Mucosa of stomach (tissue), 1 donor: ENCODE measurements around the gene DMTF1.
"Not testable (repeated sequence)": the region's sequence is repeated elsewhere in the genome, so short reads cannot be mapped to it uniquely, and the experiment has no call there.

Experiments used
- H3K27me3 ChIP-seq: one replicate; pipeline ENCODE4 v1.7.0; 2013; ENCODE audit warnings: mild to moderate bottlenecking, low read length; ENCODE audit not compliant: control insufficient read depth, insufficient read depth
- H3K36me3 ChIP-seq: one replicate; pipeline ENCODE4 v1.7.0; 2013; ENCODE audit warnings: low read length; ENCODE audit not compliant: control insufficient read depth, insufficient read depth
- H3K4me1 ChIP-seq: one replicate; pipeline ENCODE4 v1.7.0; 2013; ENCODE audit warnings: mild to moderate bottlenecking, low read length; ENCODE audit not compliant: control insufficient read depth, insufficient read depth
- H3K4me3 ChIP-seq: one replicate; pipeline ENCODE4 v1.7.0; 2013; ENCODE audit warnings: low read length
- H3K9ac ChIP-seq: one replicate; pipeline ENCODE4 v1.7.0; 2013; ENCODE audit warnings: mild to moderate bottlenecking, low read length, moderate library complexity
- H3K9me3 ChIP-seq: one replicate; pipeline ENCODE4 v1.7.0; 2013; ENCODE audit warnings: mild to moderate bottlenecking, low read length, moderate library complexity; ENCODE audit not compliant: control insufficient read depth
- donor health status: Pancreatic carcinoma.

Gene DMTF1

GRCh38 chr7:87202705-87203104 is 50.5 kb downstream of the DMTF1 start:
- H3K4me3 ChIP-seq, result no peak overlapping the region
- H3K9ac ChIP-seq, result no peak overlapping the region
- no peaks in the 10 kb centered on the region for H3K36me3 ChIP-seq
- no peaks in the 10 kb centered on the region for H3K27me3 ChIP-seq
- H3K9me3 ChIP-seq, result peaks cover 5% of the 10 kb centered on the region
- H3K4me1 ChIP-seq, result no peaks in the 10 kb centered on the region

- H3K4me1 ChIP-seq, result not testable (repeated sequence)
These were observed 51.7 kb downstream of the DMTF1 start for GRCh38 chr7:87203929-87204328.

DNA sequence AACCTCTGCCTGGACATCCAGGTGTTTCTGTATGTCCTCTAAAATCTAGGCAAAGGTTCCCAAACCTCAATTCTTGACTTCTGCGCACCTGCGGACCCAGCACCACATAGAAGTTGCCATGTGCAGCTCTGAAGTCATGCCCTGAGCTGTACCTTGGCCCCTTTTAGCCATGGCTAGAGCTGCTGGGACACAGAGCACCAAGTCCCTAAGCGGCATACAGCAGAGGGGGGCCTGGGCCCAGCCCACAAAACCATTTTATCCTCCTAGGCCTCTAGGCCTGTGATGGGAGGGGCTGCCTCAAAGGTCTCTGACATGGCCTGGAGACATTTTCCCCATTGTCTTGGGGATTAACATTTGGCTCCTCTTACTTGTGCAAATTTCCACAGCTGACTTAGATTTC is 52.7 kb downstream of the DMTF1 start:
- no peak overlapping the region for H3K9ac ChIP-seq
- no peak overlapping the region for H3K4me3 ChIP-seq
- no peaks in the 10 kb centered on the region for H3K4me1 ChIP-seq
- peaks cover 5% of the 10 kb centered on the region for H3K9me3 ChIP-seq
- H3K36me3 ChIP-seq, result no peaks in the 10 kb centered on the region
- H3K27me3 ChIP-seq, result no peaks in the 10 kb centered on the region

More at GRCh38 chr7:87203929-87204328, 51.7 kb downstream of the DMTF1 start:
- H3K9me3 ChIP-seq, H3K4me3 ChIP-seq, H3K9ac ChIP-seq, H3K36me3 ChIP-seq, H3K27me3 ChIP-seq: not testable (repeated sequence)

- not testable (repeated sequence) for H3K36me3 ChIP-seq, H3K9ac ChIP-seq, H3K4me1 ChIP-seq, H3K27me3 ChIP-seq, H3K9me3 ChIP-seq, H3K4me3 ChIP-seq
These were observed 53.4 kb downstream of the DMTF1 start for GRCh38 chr7:87205701-87206100.

- H3K9ac ChIP-seq, result no peak overlapping the region
- H3K4me1 ChIP-seq, result no peaks in the 10 kb centered on the region
- no peaks in the 10 kb centered on the region for H3K27me3 ChIP-seq
- H3K4me3 ChIP-seq, result no peak overlapping the region
- H3K9me3 ChIP-seq, result peaks cover 5% of the 10 kb centered on the region
- no peaks in the 10 kb centered on the region for H3K36me3 ChIP-seq
These were observed 54.1 kb downstream of the DMTF1 start for GRCh38 chr7:87206361-87206760.

GRCh38 chr7:87209295-87209924 is 57.2 kb downstream of the DMTF1 start:
- Histone ChIP-seq H3K27me3 (no peaks in the 10 kb centered on the region), H3K9ac (no peak overlapping the region), H3K36me3 (peaks cover 3% of the 10 kb centered on the region), H3K4me1 (no peaks in the 10 kb centered on the region), H3K4me3 (no peak overlapping the region), H3K9me3 (peaks cover 5% of the 10 kb centered on the region)

GRCh38 chr7:87210506-87210905 is 58.3 kb downstream of the DMTF1 start:
- H3K9me3 ChIP-seq, result no peaks in the 10 kb centered on the region
- H3K36me3 ChIP-seq, result peaks cover 3% of the 10 kb centered on the region
- H3K4me3 ChIP-seq, result no peak overlapping the region
- H3K27me3 ChIP-seq, result no peaks in the 10 kb centered on the region
- no peaks in the 10 kb centered on the region for H3K4me1 ChIP-seq
- H3K9ac ChIP-seq, result no peak overlapping the region

DNA sequence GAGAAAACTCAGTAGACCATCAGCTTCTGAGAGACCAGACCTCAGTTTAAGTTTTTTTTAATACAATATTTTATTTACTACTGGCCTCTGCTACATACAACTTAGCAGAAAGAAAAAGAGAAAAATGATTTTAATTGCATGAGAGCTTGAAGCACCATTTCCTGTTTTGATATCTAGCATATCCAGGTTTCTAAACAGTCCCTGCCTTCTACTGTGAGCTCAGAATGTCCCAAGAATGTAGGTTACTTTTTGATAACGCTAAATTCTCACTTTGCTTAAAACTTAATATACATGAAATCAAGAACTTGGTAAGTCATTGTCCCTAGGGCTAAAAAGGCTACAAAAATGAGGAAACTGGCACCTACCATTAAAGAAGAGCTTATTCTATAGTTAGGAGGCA is 60.2 kb downstream of the DMTF1 start:
- no peaks in the 10 kb centered on the region for H3K9me3 ChIP-seq
- no peak overlapping the region for H3K9ac ChIP-seq
- no peak overlapping the region for H3K4me3 ChIP-seq
- peaks cover 3% of the 10 kb centered on the region for H3K36me3 ChIP-seq
- H3K4me1 ChIP-seq, result no peaks in the 10 kb centered on the region
- H3K27me3 ChIP-seq, result no peaks in the 10 kb centered on the region

- Histone ChIP-seq H3K27me3 (no peaks in the 10 kb centered on the region), H3K9ac (no peak overlapping the region), H3K4me3 (no peak overlapping the region), H3K4me1 (no peaks in the 10 kb centered on the region), H3K36me3 (peaks cover 3% of the 10 kb centered on the region), H3K9me3 (no peaks in the 10 kb centered on the region)
These were observed 61.0 kb downstream of the DMTF1 start for GRCh38 chr7:87213252-87213651.

GRCh38 chr7:87213811-87214210 is 61.6 kb downstream of the DMTF1 start:
- no peaks in the 10 kb centered on the region for H3K4me1 ChIP-seq
- H3K9me3 ChIP-seq, result no peaks in the 10 kb centered on the region
- H3K9ac ChIP-seq, result no peak overlapping the region
- H3K27me3 ChIP-seq, result no peaks in the 10 kb centered on the region
- H3K4me3 ChIP-seq, result no peak overlapping the region
- H3K36me3 ChIP-seq, result peaks cover 3% of the 10 kb centered on the region

DNA sequence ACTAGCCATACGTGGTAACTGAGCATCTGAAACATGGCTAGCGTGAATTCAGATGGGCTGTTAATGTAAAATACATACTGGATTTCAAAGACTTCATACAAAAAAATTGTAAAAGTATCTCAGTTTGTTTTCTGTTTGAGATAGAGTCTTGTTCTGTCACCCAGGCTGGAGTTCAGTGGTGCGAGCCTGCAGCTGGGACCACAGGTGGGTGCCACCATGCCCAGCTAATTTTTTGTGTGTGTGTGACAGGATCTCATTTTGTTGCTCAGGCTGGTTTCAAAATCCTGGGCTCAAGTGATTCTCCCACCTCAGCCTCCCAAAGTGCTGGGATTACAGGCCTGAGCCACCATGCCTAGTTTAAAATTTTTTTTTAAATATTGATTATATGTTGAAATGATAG is 62.8 kb downstream of the DMTF1 start:
- Histone ChIP-seq H3K27me3 (no peaks in the 10 kb centered on the region), H3K4me1 (no peaks in the 10 kb centered on the region), H3K9ac (no peak overlapping the region), H3K4me3 (no peak overlapping the region), H3K9me3 (no peaks in the 10 kb centered on the region), H3K36me3 (peaks cover 3% of the 10 kb centered on the region)

DNA sequence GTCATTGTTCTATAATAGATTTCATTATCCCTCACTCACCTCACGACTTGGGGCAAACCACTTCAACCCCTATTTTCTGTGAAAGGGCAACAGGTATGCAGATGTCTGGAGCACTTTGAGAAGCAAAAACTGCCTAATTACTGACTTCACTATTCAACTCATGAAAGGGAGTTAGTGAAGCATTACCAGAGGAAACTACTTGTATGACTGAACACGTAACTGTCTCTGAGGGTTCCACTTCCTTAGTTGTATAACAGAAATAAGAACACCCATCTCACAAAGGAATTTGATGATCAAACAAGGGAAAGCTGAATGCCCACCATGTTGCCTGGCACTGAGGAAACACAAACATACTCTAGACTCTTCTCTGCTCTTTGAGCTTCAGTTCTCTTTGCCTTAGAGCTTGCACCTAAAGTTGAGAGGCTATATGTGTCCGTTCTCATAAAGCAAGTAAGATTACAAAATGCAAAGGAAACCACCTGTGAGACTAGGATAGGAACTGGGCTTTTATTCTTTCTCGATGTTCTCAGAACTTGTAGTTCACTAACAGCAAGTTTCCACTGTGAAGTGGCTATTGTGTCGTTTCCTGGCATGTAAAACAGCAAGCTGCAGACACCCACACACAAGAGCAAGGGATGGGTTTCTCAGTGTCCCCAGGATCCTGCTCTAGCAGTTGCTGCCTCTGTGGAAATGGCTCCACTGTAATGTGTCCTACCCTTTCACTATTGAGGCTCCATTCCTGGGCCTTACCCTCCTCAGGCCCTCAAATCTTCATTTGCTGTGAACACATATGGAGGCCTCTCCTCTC is 64.7 kb downstream of the DMTF1 start:
- H3K27me3 ChIP-seq, result peaks cover 2% of the 10 kb centered on the region
- no peaks in the 10 kb centered on the region for H3K9me3 ChIP-seq
- H3K4me3 ChIP-seq, result no peak overlapping the region
- H3K36me3 ChIP-seq, result peaks cover 3% of the 10 kb centered on the region
- peaks cover 6% of the 10 kb centered on the region for H3K4me1 ChIP-seq
- no peak overlapping the region for H3K9ac ChIP-seq
